Omental fat pad (tissue), 4 donors: ENCODE results near the gene RAPGEF6. TPM values are rescaled to one million over a fixed set of nuclear protein-coding genes. Genes with fewer than 3 reads are reported as not detected.

ENCODE experiments used
- ATAC-seq: fragments of 150-250 bp; one replicate; pipeline ENCODE4 v1.9.1; 2016; ENCODE audit warnings: mild to moderate bottlenecking, moderate library complexity; ENCODE audit not compliant: low FRiP score
- DNase-seq: peaks from one replicate; pipeline ENCODE4 v3.0.0-alpha.2; 2019; ENCODE audit warnings: low spot score
- total RNA-seq, 4 donors: library from RNA; depleted of rRNA; stranded (reverse); fragments of >200 nt; gene quantifications; one replicate each; pipeline ENCODE4 v1.1.0, GENCODE V29; 2016
- TF ChIP-seq, protein P1 (sequence below), 3 donors: fragments of 450-650 bp; IDR thresholded peaks; one replicate each; pipeline ENCODE4 v1.5.1; 2016 to 2017; ENCODE audit warnings: antibody characterized with exemption in 3 of 3, mild to moderate bottlenecking in 3 of 3, moderate library complexity in 2 of 3

Gene RAPGEF6
- total RNA-seq, 4 donors from 2014 or later, result 14.7 to 31.5 (median 24.2) TPM

DNA sequence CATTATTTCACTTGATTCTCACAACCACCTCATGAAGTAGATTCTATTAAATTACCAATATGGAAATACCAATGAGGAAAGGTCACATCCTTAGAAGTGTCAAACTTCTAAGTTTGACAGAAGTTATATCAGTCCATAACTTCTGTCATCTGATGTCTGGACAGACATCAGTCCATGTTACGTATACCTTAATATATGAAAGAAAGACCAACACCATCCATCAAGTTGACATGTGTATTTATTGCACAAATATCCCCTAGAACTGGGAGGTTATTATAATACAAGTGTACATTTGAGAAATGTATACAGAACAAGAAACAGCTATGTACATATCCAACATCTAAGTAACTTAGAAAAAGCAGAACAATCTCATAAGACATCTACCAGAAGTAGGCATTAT lies 6.5 kb upstream of the RAPGEF6 start:
- TF ChIP-seq, protein P1, sequence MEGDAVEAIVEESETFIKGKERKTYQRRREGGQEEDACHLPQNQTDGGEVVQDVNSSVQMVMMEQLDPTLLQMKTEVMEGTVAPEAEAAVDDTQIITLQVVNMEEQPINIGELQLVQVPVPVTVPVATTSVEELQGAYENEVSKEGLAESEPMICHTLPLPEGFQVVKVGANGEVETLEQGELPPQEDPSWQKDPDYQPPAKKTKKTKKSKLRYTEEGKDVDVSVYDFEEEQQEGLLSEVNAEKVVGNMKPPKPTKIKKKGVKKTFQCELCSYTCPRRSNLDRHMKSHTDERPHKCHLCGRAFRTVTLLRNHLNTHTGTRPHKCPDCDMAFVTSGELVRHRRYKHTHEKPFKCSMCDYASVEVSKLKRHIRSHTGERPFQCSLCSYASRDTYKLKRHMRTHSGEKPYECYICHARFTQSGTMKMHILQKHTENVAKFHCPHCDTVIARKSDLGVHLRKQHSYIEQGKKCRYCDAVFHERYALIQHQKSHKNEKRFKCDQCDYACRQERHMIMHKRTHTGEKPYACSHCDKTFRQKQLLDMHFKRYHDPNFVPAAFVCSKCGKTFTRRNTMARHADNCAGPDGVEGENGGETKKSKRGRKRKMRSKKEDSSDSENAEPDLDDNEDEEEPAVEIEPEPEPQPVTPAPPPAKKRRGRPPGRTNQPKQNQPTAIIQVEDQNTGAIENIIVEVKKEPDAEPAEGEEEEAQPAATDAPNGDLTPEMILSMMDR (IDR thresholded peaks at IDR 0.05), result no peak
- DNase-seq, result no peak
- ATAC-seq, result no peak

- DNase-seq (no peak), ATAC-seq (no peak)
- TF ChIP-seq, protein P1 (IDR thresholded peaks at IDR 0.05), result no peak
Measured at GRCh38 chr5:131640043-131640856, 5.2 kb upstream of the RAPGEF6 start.

DNA sequence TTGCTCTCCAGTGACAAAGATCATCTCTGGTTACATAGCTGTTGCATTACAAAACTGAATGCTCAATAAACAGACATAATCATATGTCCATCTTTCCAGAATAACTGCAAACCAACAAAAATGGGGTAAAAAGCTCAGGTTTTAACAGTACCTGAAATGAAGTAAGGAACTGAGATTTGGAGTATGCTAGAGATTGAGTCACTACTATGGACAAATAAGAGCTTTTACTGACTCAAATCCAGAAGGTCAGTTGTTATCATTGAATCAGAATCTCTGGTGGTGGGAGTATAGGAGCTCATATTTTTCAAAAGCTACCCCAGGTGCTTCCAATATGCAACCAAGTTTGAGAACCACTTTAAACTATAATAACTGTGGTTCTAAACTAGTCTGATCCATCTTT lies 4.1 kb upstream of the RAPGEF6 start:
- TF ChIP-seq, protein P1 (IDR thresholded peaks at IDR 0.05), result no peak
- no peak for DNase-seq
- no peak for ATAC-seq

DNA sequence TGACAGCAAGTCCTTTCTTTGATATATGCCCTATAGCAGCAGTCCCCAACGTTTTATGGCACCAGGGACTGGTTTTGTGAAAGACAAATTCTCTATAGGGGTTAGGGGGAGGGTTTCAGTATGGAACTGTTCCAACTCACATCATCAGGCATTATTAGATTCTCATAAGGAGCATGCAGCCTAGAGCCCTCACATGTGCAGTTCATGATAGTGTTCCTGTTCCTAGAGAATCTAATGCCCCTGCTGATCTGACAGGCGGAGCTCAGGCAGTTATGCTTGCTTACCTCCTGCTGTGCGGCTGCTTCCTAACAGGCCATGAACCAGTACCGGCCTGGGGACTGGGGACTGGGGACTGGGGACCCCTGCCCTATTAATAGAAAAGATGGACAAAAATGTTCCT lies 2.7 kb upstream of the RAPGEF6 start:
- TF ChIP-seq, protein P1 (IDR thresholded peaks at IDR 0.05), result no peak
- ATAC-seq (no peak), DNase-seq (no peak)

- ATAC-seq, result peak; percentile 12
- peak; percentile 27 for DNase-seq
- TF ChIP-seq, protein P1 (IDR thresholded peaks at IDR 0.05), result no peak
Measured at GRCh38 chr5:131635684-131636572, 899 bp upstream of the RAPGEF6 start.

- ATAC-seq (peak; percentile 60), DNase-seq (no peak)
- TF ChIP-seq, protein P1 (IDR thresholded peaks at IDR 0.05), result no peak
Measured at GRCh38 chr5:131634666-131634995, 398 bp downstream of the RAPGEF6 start.
